Measurements from ENCODE around the gene NPNT.

DNA sequence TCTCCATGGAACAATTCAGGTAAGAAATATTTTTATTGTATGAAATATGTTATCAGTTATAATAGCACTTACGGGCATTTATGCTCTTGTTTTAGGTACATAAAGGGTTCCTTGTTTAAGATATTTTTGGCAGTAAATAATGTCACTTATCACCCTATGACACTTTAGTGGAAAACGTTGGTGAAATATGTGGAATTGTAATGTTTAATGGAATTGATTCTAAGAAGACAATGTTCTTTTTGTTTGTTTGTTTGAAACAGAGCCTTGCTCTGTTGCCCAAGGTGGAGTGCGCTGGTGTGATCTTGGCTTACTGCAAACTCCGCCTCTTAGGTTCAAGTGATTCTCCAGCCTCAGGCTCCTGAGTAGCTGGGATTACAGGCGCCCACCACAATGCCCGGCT, 17.4 kb downstream of the NPNT start:
- TF ChIP-seq EZH2 (IDR thresholded peaks at IDR 0.05; ENCODE audit: low read depth): no peak
- TF ChIP-seq, protein P1, sequence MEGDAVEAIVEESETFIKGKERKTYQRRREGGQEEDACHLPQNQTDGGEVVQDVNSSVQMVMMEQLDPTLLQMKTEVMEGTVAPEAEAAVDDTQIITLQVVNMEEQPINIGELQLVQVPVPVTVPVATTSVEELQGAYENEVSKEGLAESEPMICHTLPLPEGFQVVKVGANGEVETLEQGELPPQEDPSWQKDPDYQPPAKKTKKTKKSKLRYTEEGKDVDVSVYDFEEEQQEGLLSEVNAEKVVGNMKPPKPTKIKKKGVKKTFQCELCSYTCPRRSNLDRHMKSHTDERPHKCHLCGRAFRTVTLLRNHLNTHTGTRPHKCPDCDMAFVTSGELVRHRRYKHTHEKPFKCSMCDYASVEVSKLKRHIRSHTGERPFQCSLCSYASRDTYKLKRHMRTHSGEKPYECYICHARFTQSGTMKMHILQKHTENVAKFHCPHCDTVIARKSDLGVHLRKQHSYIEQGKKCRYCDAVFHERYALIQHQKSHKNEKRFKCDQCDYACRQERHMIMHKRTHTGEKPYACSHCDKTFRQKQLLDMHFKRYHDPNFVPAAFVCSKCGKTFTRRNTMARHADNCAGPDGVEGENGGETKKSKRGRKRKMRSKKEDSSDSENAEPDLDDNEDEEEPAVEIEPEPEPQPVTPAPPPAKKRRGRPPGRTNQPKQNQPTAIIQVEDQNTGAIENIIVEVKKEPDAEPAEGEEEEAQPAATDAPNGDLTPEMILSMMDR (conservative IDR thresholded peaks at IDR 0.05): no peak
